ENCODE results near the gene ANKS1A. TPM values are rescaled to one million over a fixed set of nuclear protein-coding genes. Genes with fewer than 3 reads are reported as not detected.

ANKS1A gene
- total RNA-seq, 2 donors from 2014 or later: 34.9 to 36.4 TPM

- Histone ChIP-seq H3K27me3 (ENCODE audit: control insufficient read depth, insufficient read depth, low read length, poor library complexity, severe bottlenecking) (no peaks in the 10 kb centered on the region), H3K36me3 (ENCODE audit: control insufficient read depth, insufficient read depth, low read length) (peaks cover 8% of the 10 kb centered on the region), H3K4me1 (ENCODE audit: control insufficient read depth, insufficient read depth, low read length) (no peaks in the 10 kb centered on the region), H3K9ac (ENCODE audit: extremely low read depth, low read length, poor library complexity, severe bottlenecking) (no peak overlapping the region), H3K27ac (ENCODE audit: low read depth, low read length) (no peak overlapping the region), H3K9me3 (ENCODE audit: control insufficient read depth, low read length) (no peaks in the 10 kb centered on the region), H3K4me3 (ENCODE audit: low read length) (no peak overlapping the region)
- Mint-ChIP-seq H3K27ac (no peak overlapping the region), H3K27me3 (ENCODE audit: insufficient read depth) (no peaks in the 10 kb centered on the region), H3K4me1 (peaks cover 3% of the 10 kb centered on the region), H3K9me3 (no peaks in the 10 kb centered on the region), H3K36me3 (ENCODE audit: low read depth) (peaks cover 9% of the 10 kb centered on the region), H3K4me3 (no peak overlapping the region)
- DNase-seq: no peak
- no peak for TF ChIP-seq CTCF (conservative IDR thresholded peaks at IDR 0.05)
- 67 to 94% methylated on average over 2 to 4 of the region's 4 CpGs for WGBS, 2 experiments (ENCODE audit: insufficient coverage in 1 of 2, insufficient read length in 1 of 2)
These were observed 122.3 kb downstream of the ANKS1A start for GRCh38 chr6:35011096-35012041.

- H3K27ac ChIP-seq (ENCODE audit: low read depth, low read length): no peak overlapping the region
- H3K4me3 Mint-ChIP-seq: no peak overlapping the region
- H3K9ac ChIP-seq (ENCODE audit: extremely low read depth, low read length, poor library complexity, severe bottlenecking): no peak overlapping the region
- H3K4me1 ChIP-seq (ENCODE audit: control insufficient read depth, insufficient read depth, low read length): no peaks in the 10 kb centered on the region
- H3K4me1 Mint-ChIP-seq: peaks cover 5% of the 10 kb centered on the region
- no peaks in the 10 kb centered on the region for H3K27me3 Mint-ChIP-seq (ENCODE audit: insufficient read depth)
- WGBS, 2 experiments (ENCODE audit: insufficient coverage in 1 of 2, insufficient read length in 1 of 2): 97% methylated on average over 6 of the region's 6 CpGs
- peaks cover 14% of the 10 kb centered on the region for H3K36me3 Mint-ChIP-seq (ENCODE audit: low read depth)
- H3K27ac Mint-ChIP-seq: no peak overlapping the region
- H3K36me3 ChIP-seq (ENCODE audit: control insufficient read depth, insufficient read depth, low read length): peaks cover 19% of the 10 kb centered on the region
- no peaks in the 10 kb centered on the region for H3K9me3 Mint-ChIP-seq
- no peak for TF ChIP-seq CTCF (conservative IDR thresholded peaks at IDR 0.05)
- H3K4me3 ChIP-seq (ENCODE audit: low read length): no peak overlapping the region
- H3K9me3 ChIP-seq (ENCODE audit: control insufficient read depth, low read length): no peaks in the 10 kb centered on the region
- no peak for DNase-seq
- no peaks in the 10 kb centered on the region for H3K27me3 ChIP-seq (ENCODE audit: control insufficient read depth, insufficient read depth, low read length, poor library complexity, severe bottlenecking)
These were observed 124.6 kb downstream of the ANKS1A start for GRCh38 chr6:35013701-35014100.

GRCh38 chr6:35014341-35014740 is 125.3 kb downstream of the ANKS1A start:
- Histone ChIP-seq H3K27me3 (ENCODE audit: control insufficient read depth, insufficient read depth, low read length, poor library complexity, severe bottlenecking) (no peaks in the 10 kb centered on the region), H3K27ac (ENCODE audit: low read depth, low read length) (peak overlapping the region; percentile 27), H3K9ac (ENCODE audit: extremely low read depth, low read length, poor library complexity, severe bottlenecking) (no peak overlapping the region), H3K4me1 (ENCODE audit: control insufficient read depth, insufficient read depth, low read length) (peaks cover 4% of the 10 kb centered on the region), H3K4me3 (ENCODE audit: low read length) (no peak overlapping the region), H3K9me3 (ENCODE audit: control insufficient read depth, low read length) (no peaks in the 10 kb centered on the region), H3K36me3 (ENCODE audit: control insufficient read depth, insufficient read depth, low read length) (peaks cover 23% of the 10 kb centered on the region)
- Mint-ChIP-seq H3K27ac (no peak overlapping the region), H3K4me3 (no peak overlapping the region), H3K27me3 (ENCODE audit: insufficient read depth) (no peaks in the 10 kb centered on the region), H3K9me3 (no peaks in the 10 kb centered on the region), H3K4me1 (peaks cover 12% of the 10 kb centered on the region), H3K36me3 (ENCODE audit: low read depth) (peaks cover 9% of the 10 kb centered on the region)
- DNase-seq: no peak
- TF ChIP-seq CTCF (conservative IDR thresholded peaks at IDR 0.05): no peak
- 87% methylated on average over 1 of the region's 1 CpG; no CpG with 5 or more reads in 1 of the 2 experiments for WGBS, 2 experiments (ENCODE audit: insufficient coverage in 1 of 2, insufficient read length in 1 of 2)

Measured in endodermal cell (in vitro differentiated cells).